ENCODE measurements around the gene THAP8. TPM values are rescaled to one million over a fixed set of nuclear protein-coding genes. Genes with fewer than 3 reads are reported as not detected.

Gene THAP8
- total RNA-seq, 1 donor: 4.1 TPM

GRCh38 chr19:36058481-36059179 lies 4.5 kb upstream of the THAP8 start:
- H3K4me3 ChIP-seq (ENCODE audit: low read depth, low read length): no peak overlapping the region
- DNase-seq (ENCODE audit: low read depth): no peak
- TF ChIP-seq CTCF (IDR thresholded peaks at IDR 0.05; ENCODE audit: insufficient read depth, low read length): no peak

GRCh38 chr19:36054733-36055686 lies 925 bp upstream of the THAP8 start, which contains the start of gene WDR62:
Gene WDR62 (plus strand): TSS chr19:36054897. CDS start chr19:36054972, 75 bp downstream.
- TF ChIP-seq CTCF (IDR thresholded peaks at IDR 0.05; ENCODE audit: insufficient read depth, low read length): no peak
- DNase-seq (ENCODE audit: low read depth): no peak
- H3K4me3 ChIP-seq (ENCODE audit: low read depth, low read length): peak within 1 kb of the TSS; percentile 72

DNA sequence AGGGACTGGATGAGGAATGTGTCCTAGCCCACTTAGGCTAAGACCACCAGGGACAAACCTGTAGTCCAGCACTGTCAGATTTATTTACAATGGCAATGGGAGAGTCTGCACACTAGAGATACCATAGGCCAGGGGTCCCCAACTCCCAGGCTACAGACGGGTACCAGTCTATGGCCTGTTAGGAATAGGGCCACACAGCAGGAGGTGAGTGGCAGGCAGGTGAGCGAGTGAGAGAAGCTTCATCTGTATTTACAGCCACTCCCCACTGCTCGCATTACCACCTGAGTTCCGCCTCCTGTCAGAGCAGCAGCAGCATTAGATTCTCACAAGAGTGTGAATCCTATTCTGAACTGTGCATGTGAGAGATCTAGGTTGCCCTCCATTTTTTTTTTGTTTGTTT lies 2.4 kb downstream of the THAP8 start:
- DNase-seq (ENCODE audit: low read depth): no peak
- TF ChIP-seq CTCF (IDR thresholded peaks at IDR 0.05; ENCODE audit: insufficient read depth, low read length): no peak

DNA sequence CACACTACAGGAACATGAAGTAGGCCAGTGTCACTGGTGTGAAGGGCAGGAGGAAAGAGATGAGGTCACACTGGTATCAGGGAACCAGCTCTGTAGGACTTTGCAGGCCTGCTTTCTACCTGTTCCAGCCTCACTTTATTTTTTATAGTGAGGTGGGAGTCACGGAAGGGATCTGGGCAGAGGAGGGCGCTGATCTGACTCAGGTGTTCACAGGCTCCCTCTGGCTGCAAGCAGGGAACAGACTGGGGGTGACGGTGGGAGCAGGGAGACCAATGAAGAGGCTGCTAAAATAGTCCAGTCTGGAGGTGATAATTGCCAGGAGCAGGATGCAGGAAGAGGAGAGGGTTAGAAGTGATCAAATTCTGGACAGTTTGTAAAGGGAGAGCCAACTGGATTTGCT lies 2.8 kb downstream of the THAP8 start:
- TF ChIP-seq CTCF (IDR thresholded peaks at IDR 0.05; ENCODE audit: insufficient read depth, low read length): peak; percentile 11
- DNase-seq (ENCODE audit: low read depth): no peak
- H3K4me3 ChIP-seq (ENCODE audit: low read depth, low read length): no peak overlapping the region

More for the DNA sequence above, 2.4 kb downstream of the THAP8 start:
- no peak overlapping the region for H3K4me3 ChIP-seq (ENCODE audit: low read depth, low read length)

DNA sequence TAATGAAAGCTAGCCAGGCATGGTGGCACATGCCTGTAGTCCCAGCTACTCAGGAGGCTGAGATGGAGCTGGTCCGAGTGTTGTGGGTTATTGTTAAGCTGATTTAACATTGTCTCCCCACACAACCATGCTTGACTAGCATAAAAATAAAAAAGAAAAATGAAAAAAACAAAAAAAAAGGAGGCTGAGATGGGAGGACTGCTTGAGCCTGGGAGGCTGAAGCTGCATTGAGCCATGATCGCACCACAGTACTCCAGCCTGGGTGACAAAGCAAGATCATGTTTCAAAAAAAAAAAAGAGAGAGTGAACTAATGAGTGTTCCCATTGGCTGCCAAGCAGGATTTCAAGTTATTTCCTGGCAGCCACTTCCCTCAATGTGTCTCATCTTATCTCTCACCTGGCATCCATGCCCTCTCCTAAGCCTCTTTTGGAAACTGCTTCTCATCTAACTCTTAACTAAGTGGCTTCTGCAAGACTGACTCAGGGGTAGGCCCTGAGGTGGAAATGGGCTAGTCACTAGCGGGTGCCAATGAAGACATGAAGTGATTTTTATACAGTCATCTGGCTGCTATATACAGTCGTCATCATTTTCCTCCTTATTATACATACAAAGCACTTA lies 4.9 kb downstream of the THAP8 start:
- no peak overlapping the region for H3K4me3 ChIP-seq (ENCODE audit: low read depth, low read length)
- DNase-seq (ENCODE audit: low read depth): no peak
- no peak for TF ChIP-seq CTCF (IDR thresholded peaks at IDR 0.05; ENCODE audit: insufficient read depth, low read length)

DNA sequence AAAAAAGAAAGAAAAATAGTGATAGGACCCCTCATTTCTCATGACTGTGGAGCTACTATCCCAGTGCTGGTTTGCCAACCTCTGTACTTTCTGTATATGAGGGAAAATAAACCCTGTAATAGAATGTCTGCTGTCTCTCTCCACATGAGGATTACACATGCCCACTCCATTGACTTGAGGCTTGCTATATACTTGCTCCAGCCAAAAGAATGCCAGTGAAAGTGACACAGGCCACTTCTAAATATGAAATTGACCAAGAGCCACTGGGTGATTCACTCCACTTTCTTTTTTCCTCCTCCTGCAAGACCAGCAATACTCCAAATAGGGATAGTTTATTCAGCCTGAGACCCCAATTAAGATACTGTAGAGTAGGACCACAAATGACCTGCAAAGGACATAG lies 6.2 kb downstream of the THAP8 start:
- no peak overlapping the region for H3K4me3 ChIP-seq (ENCODE audit: low read depth, low read length)
- no peak for TF ChIP-seq CTCF (IDR thresholded peaks at IDR 0.05; ENCODE audit: insufficient read depth, low read length)
- no peak for DNase-seq (ENCODE audit: low read depth)

Measured in fibroblast of the aortic adventitia (primary cell).